CD14-positive monocyte (primary cell): ENCODE measurements around the gene ASTN2. TPM values are rescaled to one million over a fixed set of nuclear protein-coding genes. Genes with fewer than 3 reads are reported as not detected.

Experiments
- DNase-seq, 3 donors: peaks; one replicate each; pipeline ENCODE4 v3.0.0-alpha.2; 2011 to 2022
- H2AFZ ChIP-seq: 2 replicates; pipeline ENCODE4 v1.6.0; 2012; ENCODE audit warnings: mild to moderate bottlenecking, low read depth, low read length, inconsistent platforms; ENCODE audit not compliant: insufficient read depth, poor library complexity, severe bottlenecking
- H3K27ac ChIP-seq, 2 donors: 1 replicate in 1 of 2; 2 replicates in 1 of 2; pipeline ENCODE4 v1.5.1; 2012 to 2013; ENCODE audit warnings: low read length in 2 of 2, control low read depth in 1 of 2, inconsistent platforms in 1 of 2, low read depth in 1 of 2, mild to moderate bottlenecking in 1 of 2
- H3K27me3 ChIP-seq, 2 donors: one replicate each; pipeline versions ENCODE4 v1.6.0 to v1.6.1; 2011 to 2013; ENCODE audit warnings: low read length in 2 of 2; ENCODE audit not compliant: control insufficient read depth in 2 of 2, insufficient read depth in 2 of 2
- H3K36me3 ChIP-seq, 2 donors: replicated peaks in 1 of 2; 1 replicate in 1 of 2; 2 replicates in 1 of 2; pipeline versions ENCODE4 v1.5.1 to v1.6.1; 2012 to 2013; ENCODE audit warnings: low read length in 2 of 2, control low read depth in 1 of 2, inconsistent platforms in 1 of 2, mild to moderate bottlenecking in 1 of 2; ENCODE audit not compliant: insufficient read depth in 2 of 2, control insufficient read depth in 1 of 2
- H3K4me1 ChIP-seq, 2 donors: 1 replicate in 1 of 2; 2 replicates in 1 of 2; pipeline versions ENCODE4 v1.5.1 to v1.6.1; 2012 to 2013; ENCODE audit warnings: low read length in 2 of 2, control low read depth in 1 of 2, inconsistent platforms in 1 of 2, mild to moderate bottlenecking in 1 of 2, moderate library complexity in 1 of 2; ENCODE audit not compliant: insufficient read depth in 2 of 2, control insufficient read depth in 1 of 2
- H3K4me2 ChIP-seq: replicated peaks from 2 replicates; pipeline ENCODE3; 2012; ENCODE audit warnings: low read length, moderate library complexity, mild to moderate bottlenecking; ENCODE audit not compliant: poor library complexity, severe bottlenecking; ENCODE audit errors: extremely low read depth
- H3K4me3 ChIP-seq, 3 experiments: fragments of 200-600 bp in 1 of 3; sonication (generic) in 1 of 3; replicated peaks in 1 of 3; 1 replicate in 2 of 3; 2 replicates in 1 of 3; pipeline ENCODE4 v1.5.1; 2011 to 2013; ENCODE audit warnings: low read length in 3 of 3, mild to moderate bottlenecking in 3 of 3, control low read depth in 2 of 3, low read depth in 2 of 3, inconsistent platforms in 1 of 3, moderate library complexity in 1 of 3
- H3K79me2 ChIP-seq: 2 replicates; pipeline ENCODE4 v1.6.0; 2012; ENCODE audit warnings: mild to moderate bottlenecking, control low read depth, inconsistent platforms, low read length, moderate library complexity; ENCODE audit not compliant: insufficient read depth
- H3K9ac ChIP-seq: 2 replicates; pipeline ENCODE4 v1.6.0; 2017; ENCODE audit warnings: low read length, mild to moderate bottlenecking; ENCODE audit not compliant: insufficient read depth, poor library complexity, severe bottlenecking
- H3K9me3 ChIP-seq, 2 donors: replicated peaks in 1 of 2; 1 replicate in 1 of 2; 2 replicates in 1 of 2; pipeline versions ENCODE4 v1.5.1 to v1.6.1; 2012 to 2013; ENCODE audit warnings: low read length in 2 of 2, control low read depth in 1 of 2; ENCODE audit not compliant: control insufficient read depth in 1 of 2, insufficient read depth in 1 of 2
- H4K20me1 ChIP-seq: 2 replicates; pipeline ENCODE4 v1.6.0; 2012; ENCODE audit warnings: mild to moderate bottlenecking, low read length, control low read depth, moderate library complexity; ENCODE audit not compliant: insufficient read depth
- H3K27ac Mint-ChIP-seq, 7 donors: one replicate each; pipeline ENCODE4 v1.8.0; 2020; ENCODE audit warnings: mild to moderate bottlenecking in 7 of 7, mixed read lengths in 7 of 7, moderate library complexity in 6 of 7, inconsistent platforms in 2 of 7
- H3K27me3 Mint-ChIP-seq, 3 donors: one replicate each; pipeline ENCODE4 v1.8.0; 2021 to 2022; ENCODE audit warnings: low read depth in 3 of 3, mild to moderate bottlenecking in 3 of 3, mixed read lengths in 3 of 3, moderate library complexity in 3 of 3, inconsistent platforms in 1 of 3
- H3K36me3 Mint-ChIP-seq, 2 donors: one replicate each; pipeline ENCODE4 v1.8.0; 2020; ENCODE audit warnings: mixed read lengths in 2 of 2, inconsistent platforms in 1 of 2, mild to moderate bottlenecking in 1 of 2
- H3K4me1 Mint-ChIP-seq: one replicate; pipeline ENCODE4 v1.8.0; 2020; ENCODE audit warnings: mild to moderate bottlenecking, mixed read lengths
- H3K4me3 Mint-ChIP-seq, 2 donors: one replicate each; pipeline ENCODE4 v1.8.0; 2020; ENCODE audit warnings: mild to moderate bottlenecking in 2 of 2, mixed read lengths in 2 of 2, moderate library complexity in 1 of 2
- H3K9me3 Mint-ChIP-seq, 7 donors: one replicate each; pipeline ENCODE4 v1.8.0; 2020 to 2022; ENCODE audit warnings: mixed read lengths in 7 of 7, mild to moderate bottlenecking in 6 of 7, moderate library complexity in 6 of 7, inconsistent platforms in 2 of 7
- CTCF ChIP-seq: fragments of 200-600 bp; IDR thresholded peaks from one replicate; pipeline ENCODE4 v1.8.0; 2022; ENCODE audit warnings: antibody characterized with exemption, mild to moderate bottlenecking
- WGBS: methylation state at CpG from one replicate; pipeline ENCODE4 v1.1.5; 2013; ENCODE audit warnings: missing lambda C conversion rate; ENCODE audit not compliant: insufficient coverage; 5-methylcytosine and 5-hydroxymethylcytosine counted together
- intact Hi-C, 2 donors: fragments of 100-400 bp; cut with micrococcal nuclease; formaldehyde crosslinking; loops; one replicate each; pipeline versions ENCODE4 v1.15.0 to v1.15.1; 2023
- polyA plus RNA-seq, 3 donors: library from polyadenylated mRNA; depleted of rRNA in 1 of 3; unstranded in 2 of 3; stranded (reverse) in 1 of 3; fragments of 300-500 nt in 2 of 3; fragments of >200 nt in 1 of 3; fragmentation: Illumina TruSeq in 2 of 3; gene quantifications; 1 replicate in 2 of 3; 2 replicates in 1 of 3; pipeline ENCODE4 v1.2.3, GENCODE V29; 2012 to 2021

ASTN2 gene
- polyA plus RNA-seq, 3 donors: not detected

GRCh38 chr9:116379821-116380220 lies 1035.0 kb downstream of the ASTN2 start:
- H3K27me3 Mint-ChIP-seq: peaks cover 0 to 2% (median 0%) of the 10 kb centered on the region in 3 donors
- WGBS: no CpG with 5 or more reads among the region's 2 CpGs

GRCh38 chr9:116378873-116379272 lies 1036.0 kb downstream of the ASTN2 start:
- H3K36me3 Mint-ChIP-seq: no peaks in the 10 kb centered on the region
- no peaks in the 10 kb centered on the region for H3K27me3 ChIP-seq
- intact Hi-C loops: no loop called here
- no peak overlapping the region for H3K27ac Mint-ChIP-seq
- WGBS: 88% methylated on average over 2 of the region's 2 CpGs
- H3K9me3 ChIP-seq: no peaks in the 10 kb centered on the region
- H3K4me1 Mint-ChIP-seq: no peaks in the 10 kb centered on the region
- no peak for TF ChIP-seq CTCF
- DNase-seq: no peak
- no peak overlapping the region for H3K4me3 ChIP-seq
- H4K20me1 ChIP-seq: no peaks in the 10 kb centered on the region
- H3K27me3 Mint-ChIP-seq: peaks cover 0 to 2% (median 0%) of the 10 kb centered on the region in 3 donors
- H3K9ac ChIP-seq: no peak overlapping the region
- peaks cover 0 to 9% (median 3%) of the 10 kb centered on the region in 7 donors for H3K9me3 Mint-ChIP-seq
- H3K27ac ChIP-seq: no peak overlapping the region
- no peak overlapping the region for H2AFZ ChIP-seq
- H3K4me2 ChIP-seq: no peak overlapping the region
- H3K36me3 ChIP-seq: no peaks in the 10 kb centered on the region
- H3K4me3 Mint-ChIP-seq: no peak overlapping the region
- H3K79me2 ChIP-seq: no peaks in the 10 kb centered on the region
- no peaks in the 10 kb centered on the region for H3K4me1 ChIP-seq

More at GRCh38 chr9:116379821-116380220, 1035.0 kb downstream of the ASTN2 start:
- no peak overlapping the region for H3K27ac Mint-ChIP-seq
- H3K9me3 ChIP-seq: no peaks in the 10 kb centered on the region
- H3K27ac ChIP-seq: no peak overlapping the region
- H3K27me3 ChIP-seq: no peaks in the 10 kb centered on the region
- intact Hi-C loops: no loop called here
- H3K4me3 Mint-ChIP-seq: no peak overlapping the region
- no peaks in the 10 kb centered on the region for H3K4me1 Mint-ChIP-seq
- H3K9me3 Mint-ChIP-seq: peaks cover 0 to 9% (median 0%) of the 10 kb centered on the region in 7 donors
- H2AFZ ChIP-seq: no peak overlapping the region
- no peak for TF ChIP-seq CTCF
- no peak for DNase-seq
- no peak overlapping the region for H3K9ac ChIP-seq
- H3K36me3 ChIP-seq: no peaks in the 10 kb centered on the region
- no peaks in the 10 kb centered on the region for H4K20me1 ChIP-seq
- no peaks in the 10 kb centered on the region for H3K36me3 Mint-ChIP-seq
- no peaks in the 10 kb centered on the region for H3K79me2 ChIP-seq
- H3K4me3 ChIP-seq: no peak overlapping the region
- no peaks in the 10 kb centered on the region for H3K4me1 ChIP-seq
- no peak overlapping the region for H3K4me2 ChIP-seq
